HG02870 (cell line): ENCODE results near the gene GNG5.
"Not testable (repeated sequence)": the region's sequence is repeated elsewhere in the genome, so short reads cannot be mapped to it uniquely, and the experiment has no call there.

Source experiments
- ATAC-seq: cut with Tn5 transposase; IDR thresholded peaks from one replicate; pipeline ENCODE4 v1.9.1; 2021; ENCODE audit warnings: mild to moderate bottlenecking, moderate library complexity; ENCODE audit not compliant: unreplicated experiment

Gene GNG5

DNA sequence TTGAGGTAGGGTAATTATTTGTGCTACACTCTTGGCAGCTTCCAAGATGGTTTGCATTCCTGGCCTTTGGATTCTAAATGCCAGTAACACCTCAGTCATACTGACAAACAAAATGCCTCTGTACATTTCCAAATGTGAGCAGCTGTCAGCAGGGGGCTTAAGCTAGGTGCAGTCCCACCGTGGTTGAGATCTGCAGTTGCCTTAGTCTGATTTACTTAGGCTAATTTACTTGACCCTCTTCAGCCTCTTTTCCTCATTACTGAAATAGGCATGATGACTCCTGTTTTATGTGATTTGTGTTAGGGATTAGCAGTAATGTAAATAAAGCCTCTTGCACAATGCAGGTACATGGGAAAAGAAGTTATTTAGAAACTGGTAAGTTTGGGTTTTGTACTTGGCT, 13.7 kb downstream of the GNG5 start:
- ATAC-seq = no peak

DNA sequence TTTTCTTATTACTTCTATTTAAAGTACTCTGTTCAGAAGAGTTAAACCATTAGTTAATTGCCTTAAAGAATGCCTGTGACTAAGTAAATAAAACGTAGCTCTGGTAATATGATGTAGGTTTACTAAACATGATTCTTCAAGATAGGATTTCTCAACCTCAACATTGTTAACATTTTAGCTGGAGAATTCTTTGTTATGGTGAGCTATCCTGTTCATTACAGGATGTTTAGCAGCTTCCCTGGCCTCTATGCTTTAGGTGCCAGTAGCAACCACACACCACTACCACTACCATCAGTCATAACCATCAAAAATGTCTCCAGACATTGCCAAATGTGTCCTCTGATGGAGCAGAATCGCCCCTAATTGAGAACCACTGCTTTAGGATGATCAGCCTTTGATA, 16.6 kb downstream of the GNG5 start:
- ATAC-seq = no peak

DNA sequence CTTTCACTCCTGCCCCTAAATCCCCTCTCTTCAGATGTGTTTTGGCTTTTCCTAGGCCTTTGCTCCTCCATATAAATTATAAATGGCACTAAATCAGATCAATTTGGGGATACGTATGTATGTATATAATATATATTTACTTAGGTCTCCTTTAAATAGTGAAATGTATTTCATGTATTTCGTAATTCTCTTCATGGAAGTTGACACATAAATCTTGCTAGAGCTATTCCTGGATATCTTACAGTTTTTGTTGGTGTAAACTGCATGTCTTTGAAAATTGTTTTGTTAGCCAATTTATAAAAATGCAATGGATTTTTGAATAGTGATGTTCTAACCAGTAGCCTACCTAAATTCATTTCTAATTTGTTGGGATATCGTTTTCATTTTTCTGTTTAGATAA, 18.3 kb downstream of the GNG5 start:
- no peak for ATAC-seq

DNA sequence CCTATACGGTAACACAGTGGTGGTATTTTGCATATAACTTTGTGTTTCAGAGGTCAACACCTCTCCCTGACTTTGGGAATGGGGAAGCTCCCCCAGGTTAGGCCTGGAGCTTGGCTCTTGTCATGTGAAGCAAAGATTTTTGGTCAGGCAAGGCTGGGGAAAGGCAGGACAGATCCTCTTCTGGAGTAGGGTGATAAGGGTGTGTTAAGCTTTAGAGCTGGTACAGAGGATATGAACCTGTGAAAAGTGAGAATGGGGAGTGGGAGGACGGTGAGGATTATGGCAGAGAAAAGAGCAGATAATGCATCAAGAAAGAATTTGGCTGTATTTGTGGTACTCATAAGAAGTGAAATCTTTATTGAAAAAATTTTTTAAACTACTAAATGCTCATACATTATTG, 25.1 kb downstream of the GNG5 start:
- no peak for ATAC-seq

DNA sequence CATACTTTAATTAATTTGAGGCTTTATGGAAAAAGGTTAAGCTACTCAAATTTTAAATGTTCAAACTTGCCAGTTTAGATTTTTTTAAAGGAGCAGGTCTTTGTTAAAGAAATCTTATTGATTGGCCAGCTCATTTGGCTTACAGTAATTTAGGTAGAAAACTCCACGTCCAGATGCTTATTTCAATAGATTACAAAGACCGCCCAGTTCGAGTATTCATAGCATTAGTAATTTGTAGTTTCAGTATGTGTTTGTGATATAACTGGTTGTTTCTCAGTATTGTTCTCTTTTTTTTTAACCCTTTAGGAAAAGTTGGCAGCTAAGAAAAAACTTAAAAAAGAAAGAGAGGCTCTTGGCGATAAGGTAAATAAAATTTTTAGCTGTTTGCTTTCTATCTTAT, 25.7 kb downstream of the GNG5 start:
- ATAC-seq = peak; percentile 35

DNA sequence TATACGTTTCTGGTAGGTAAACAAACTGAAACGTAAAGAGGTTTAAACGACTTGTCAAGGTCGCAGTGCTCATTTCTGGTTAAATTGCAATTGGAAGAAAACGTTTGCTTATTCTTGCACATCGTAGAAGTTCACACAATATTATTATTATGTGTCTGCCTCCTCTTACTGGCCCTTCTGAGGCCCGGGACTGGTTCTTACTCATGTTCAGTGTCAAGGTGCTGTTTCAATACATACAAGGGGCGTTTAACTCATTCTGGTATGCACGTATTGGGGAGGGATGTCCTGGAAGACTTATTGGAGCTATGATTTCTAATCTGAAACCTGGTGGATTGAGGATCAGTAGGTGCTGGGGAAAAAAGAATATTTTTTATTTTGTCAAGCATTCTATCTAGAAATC, 26.4 kb downstream of the GNG5 start:
- ATAC-seq = no peak

DNA sequence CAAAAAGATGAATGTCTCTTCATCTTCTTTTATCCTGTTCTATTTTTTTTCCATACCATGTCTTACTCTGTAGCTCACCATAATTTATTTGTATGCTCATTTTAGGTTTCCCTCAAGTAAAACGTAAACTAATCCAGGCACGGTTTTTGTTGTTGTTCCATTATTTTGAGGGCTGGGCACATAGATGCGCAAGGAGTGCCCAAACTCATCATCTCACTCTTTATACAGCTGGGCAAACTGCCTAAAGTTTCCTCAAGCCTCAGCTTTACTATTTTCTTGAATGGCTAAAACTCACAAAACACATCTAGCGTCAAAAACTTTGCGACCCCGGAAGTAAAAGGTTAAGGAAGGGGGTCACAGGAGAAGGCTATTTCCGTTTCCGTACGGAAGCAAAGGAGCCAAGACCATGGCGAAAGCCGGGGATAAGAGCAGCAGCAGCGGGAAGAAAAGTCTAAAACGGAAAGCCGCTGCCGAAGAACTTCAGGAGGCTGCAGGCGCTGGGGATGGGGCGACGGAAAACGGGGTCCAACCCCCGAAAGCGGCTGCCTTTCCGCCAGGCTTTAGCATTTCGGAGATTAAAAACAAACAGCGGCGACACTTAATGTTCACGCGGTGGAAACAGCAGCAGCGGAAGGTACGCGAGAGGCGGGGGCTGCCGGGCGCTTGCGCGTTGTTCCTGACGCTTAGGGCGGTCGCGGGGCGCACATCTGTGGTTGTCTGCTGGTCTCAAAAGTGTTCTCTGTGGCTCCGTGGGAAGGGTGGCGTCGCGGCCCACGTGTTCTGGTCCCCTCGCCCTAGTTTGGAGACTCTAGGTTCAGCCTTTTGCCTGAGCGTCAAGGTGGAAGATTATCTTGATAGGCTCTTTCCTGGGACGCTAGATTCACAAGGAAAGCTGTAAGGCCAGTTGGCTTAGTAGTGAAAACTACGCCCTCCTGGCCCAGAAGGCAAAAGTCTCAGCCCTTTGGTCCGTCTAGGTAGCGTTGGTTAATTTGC, 27.2 kb downstream of the GNG5 start, which contains the start of gene RPF1:
Gene RPF1, plus strand, starts transcription at position 391 of the 993 bp plus-strand sequence. Its CDS starts 16 bp downstream, at position 407.
- peak; percentile 94 for ATAC-seq

DNA sequence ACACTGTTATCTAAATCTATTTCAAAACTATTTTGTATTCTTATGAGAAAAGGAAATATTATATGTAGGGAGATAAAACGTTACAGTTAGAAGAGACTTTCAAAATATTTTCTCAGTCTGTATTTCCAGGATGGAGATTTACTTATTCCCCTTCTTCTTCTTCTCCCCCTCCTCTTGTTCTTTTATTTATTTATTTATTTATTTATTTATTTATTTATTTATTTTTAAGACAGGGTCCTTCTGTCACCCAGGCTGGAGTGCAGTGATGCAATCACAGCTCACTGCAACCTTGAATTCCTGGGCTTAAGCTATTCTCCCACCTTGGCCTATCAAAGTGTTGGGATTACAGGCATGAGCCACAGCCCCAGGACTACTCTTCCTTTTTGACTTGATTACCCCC, 30.2 kb downstream of the GNG5 start:
- ATAC-seq = no peak

DNA sequence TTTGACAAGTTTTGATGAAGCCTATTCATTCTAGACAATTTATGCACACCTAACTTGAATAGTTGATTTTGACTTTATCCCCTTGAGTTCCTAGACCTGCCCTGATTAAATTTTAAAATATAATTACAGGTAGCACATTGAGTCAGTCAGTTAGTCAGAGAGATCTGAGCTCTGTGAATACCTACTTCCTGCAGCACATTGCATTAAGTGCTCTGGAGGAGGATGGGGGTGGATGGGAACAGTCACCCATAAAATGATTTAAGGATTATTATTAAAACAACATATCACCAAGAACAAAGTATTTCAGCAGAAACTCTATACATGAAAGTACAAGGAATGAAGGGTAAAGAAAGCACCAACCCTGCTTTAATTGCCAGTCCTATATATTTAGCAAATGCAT, 39.1 kb downstream of the GNG5 start:
- ATAC-seq = no peak

DNA sequence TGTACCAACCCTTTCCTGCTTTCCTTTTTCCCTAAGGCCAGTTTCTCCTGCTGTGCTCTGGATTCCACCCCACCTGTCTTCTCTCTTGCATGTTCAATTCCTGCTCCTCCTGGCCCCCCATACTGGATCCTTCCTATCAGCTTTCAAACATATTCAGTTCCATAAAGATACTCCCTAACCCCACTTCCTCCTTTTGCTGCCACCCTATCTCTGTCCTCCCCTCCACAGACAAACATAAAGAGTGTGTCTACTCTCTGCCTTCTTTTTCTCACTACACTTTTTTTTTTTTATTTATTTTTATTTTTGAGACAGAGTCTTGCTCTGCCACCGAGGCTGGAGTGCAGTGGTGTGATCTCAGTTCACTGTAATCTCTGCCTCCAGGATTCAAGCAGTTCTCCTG, 44.3 kb downstream of the GNG5 start:
- ATAC-seq = no peak

DNA sequence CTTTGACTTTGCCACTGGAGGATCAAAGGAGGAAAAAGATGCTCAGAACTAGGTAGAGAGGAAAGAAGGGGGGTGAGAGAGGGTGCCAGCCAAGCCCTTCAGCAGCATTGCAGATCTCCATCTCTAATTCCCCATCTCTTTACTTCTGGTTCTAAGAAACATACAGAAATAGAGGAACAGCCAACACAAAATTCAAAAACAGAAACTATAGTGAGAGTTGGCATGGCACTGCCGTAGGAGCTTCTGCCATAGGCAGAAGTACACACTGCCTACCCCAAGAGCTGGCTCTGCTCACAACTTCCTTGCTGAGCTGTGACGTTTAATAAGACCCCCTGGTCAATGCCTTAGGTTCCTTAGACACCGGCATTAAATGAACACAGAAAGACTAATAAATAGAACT, 53.9 kb downstream of the GNG5 start:
- no peak for ATAC-seq

DNA sequence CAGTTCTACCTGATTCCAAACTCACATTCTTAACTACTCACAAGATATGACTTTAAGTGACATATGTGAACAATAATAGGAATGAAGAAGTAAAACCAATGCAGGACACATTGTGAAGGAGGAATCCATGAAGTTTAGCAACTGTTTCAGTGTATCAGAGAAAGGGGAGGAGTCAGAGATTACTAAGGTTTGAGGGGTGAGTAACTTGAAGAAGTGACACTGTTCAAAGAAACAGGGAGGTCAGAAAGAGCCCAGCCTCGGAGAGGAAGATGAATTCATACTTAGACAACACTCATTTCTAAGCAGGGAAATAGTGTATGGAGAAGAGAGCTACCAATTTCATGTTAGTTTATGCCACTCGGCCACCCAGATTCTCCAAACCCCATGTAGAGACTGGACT, 55.5 kb downstream of the GNG5 start:
- no peak for ATAC-seq

DNA sequence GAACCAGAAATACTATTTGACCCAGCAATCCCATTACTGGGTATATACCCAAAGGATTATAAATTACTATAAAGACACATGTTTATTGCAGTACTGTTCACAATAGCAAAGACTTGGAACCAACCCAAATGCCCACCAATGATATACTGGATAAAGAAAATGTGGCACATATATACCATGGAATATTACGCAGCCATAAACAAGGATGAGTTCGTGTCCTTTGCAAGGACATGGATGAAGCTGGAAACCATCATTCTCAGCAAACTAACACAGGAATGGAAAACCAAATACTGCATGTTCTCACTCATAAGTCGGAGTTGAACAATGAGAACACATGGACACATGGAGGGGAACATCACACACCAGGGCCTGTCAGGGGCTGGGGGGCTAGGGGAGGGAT, 57.7 kb downstream of the GNG5 start:
- not testable (repeated sequence) for ATAC-seq
